ENCODE results near the gene TMEM243. TPM values are rescaled to one million over a fixed set of nuclear protein-coding genes. Genes with fewer than 3 reads are reported as not detected.

Gene TMEM243
- total RNA-seq, 4 donors from 2014 or later: 2.2 to 59.4 (median 19.1) TPM; not detected in 1

GRCh38 chr7:87178320-87178719, 41.2 kb downstream of the TMEM243 start:
- in situ Hi-C loops (cut with MboI; ENCODE audit: low pct_ligation_motif_present in 1 of 4, low pct_unique_long_range_greater_than_20kb in 1 of 4, low sequenced_read_pairs in 3 of 4) (no loop called here), intact Hi-C loops (cut with DNase I; ENCODE audit: low total_unique reads) (no loop called here)
- Histone ChIP-seq H3K27me3 (no peaks in the 10 kb centered on the region), H3K27ac (no peak overlapping the region), H3K4me1 (no peaks in the 10 kb centered on the region), H3K4me3 (no peak overlapping the region), H3K36me3 (peaks cover 0 to 59% (median 28%) of the 10 kb centered on the region in 4 donors), H3K9me3 (no peaks in the 10 kb centered on the region)
- WGBS, 2 donors (ENCODE audit: low coverage in 1 of 2): 90% methylated on average over 4 of the region's 4 CpGs
- no peak for DNase-seq
- TF ChIP-seq CTCF (IDR thresholded peaks at IDR 0.05) (no peak), POLR2AphosphoS5 (IDR thresholded peaks at IDR 0.05) (no peak)

- TF ChIP-seq POLR2A (IDR thresholded peaks at IDR 0.05) (no peak), POLR2AphosphoS5 (IDR thresholded peaks at IDR 0.05) (no peak), CTCF (IDR thresholded peaks at IDR 0.05) (no peak), EP300 (IDR thresholded peaks at IDR 0.05; ENCODE audit: low read depth) (no peak)
- intact Hi-C loops (cut with DNase I; ENCODE audit: low total_unique reads): no loop called here
- Histone ChIP-seq H3K9me3 (no peaks in the 10 kb centered on the region), H3K4me1 (no peaks in the 10 kb centered on the region), H3K4me3 (no peak overlapping the region), H3K27ac (no peak overlapping the region), H3K36me3 (peaks cover 0 to 79% (median 35%) of the 10 kb centered on the region in 4 donors), H3K27me3 (no peaks in the 10 kb centered on the region)
- in situ Hi-C loops (cut with MboI; ENCODE audit: low pct_ligation_motif_present in 1 of 4, low pct_unique_long_range_greater_than_20kb in 1 of 4, low sequenced_read_pairs in 3 of 4): no loop called here
- 86 to 89% methylated on average over 1 of the region's 1 CpG for WGBS, 2 donors (ENCODE audit: low coverage in 1 of 2)
- DNase-seq: no peak
Measured at GRCh38 chr7:87173471-87173870, 46.1 kb downstream of the TMEM243 start.

- DNase-seq: no peak
- intact Hi-C loops (cut with DNase I; ENCODE audit: low total_unique reads) (no loop called here), in situ Hi-C loops (cut with MboI; ENCODE audit: low pct_ligation_motif_present in 1 of 4, low pct_unique_long_range_greater_than_20kb in 1 of 4, low sequenced_read_pairs in 3 of 4) (no loop called here)
- no peak overlapping the region for H3K27ac ChIP-seq
- peaks cover 0 to 92% (median 43%) of the 10 kb centered on the region in 4 donors for H3K36me3 ChIP-seq
- TF ChIP-seq POLR2AphosphoS5 (IDR thresholded peaks at IDR 0.05) (no peak), EP300 (IDR thresholded peaks at IDR 0.05; ENCODE audit: low read depth) (no peak), CTCF (IDR thresholded peaks at IDR 0.05) (no peak), POLR2A (IDR thresholded peaks at IDR 0.05) (no peak)
- H3K4me1 ChIP-seq: no peaks in the 10 kb centered on the region
- no peak overlapping the region for H3K4me3 ChIP-seq
- H3K27me3 ChIP-seq: no peaks in the 10 kb centered on the region
- H3K9me3 ChIP-seq: no peaks in the 10 kb centered on the region
Measured at GRCh38 chr7:87171282-87171934, 48.1 kb downstream of the TMEM243 start.

- peaks cover 0 to 95% (median 46%) of the 10 kb centered on the region in 4 donors for H3K36me3 ChIP-seq
- in situ Hi-C loops (cut with MboI; ENCODE audit: low pct_ligation_motif_present in 1 of 4, low pct_unique_long_range_greater_than_20kb in 1 of 4, low sequenced_read_pairs in 3 of 4) (no loop called here), intact Hi-C loops (cut with DNase I; ENCODE audit: low total_unique reads) (no loop called here)
- WGBS, 2 donors (ENCODE audit: low coverage in 1 of 2): 87 to 92% methylated on average over 3 of the region's 3 CpGs
- no peaks in the 10 kb centered on the region for H3K4me1 ChIP-seq
- H3K9me3 ChIP-seq: no peaks in the 10 kb centered on the region
- no peak overlapping the region for H3K27ac ChIP-seq
- no peaks in the 10 kb centered on the region for H3K27me3 ChIP-seq
- no peak for DNase-seq
- no peak for TF ChIP-seq POLR2AphosphoS5 (IDR thresholded peaks at IDR 0.05)
- no peak for TF ChIP-seq CTCF (IDR thresholded peaks at IDR 0.05)
- TF ChIP-seq EP300 (IDR thresholded peaks at IDR 0.05; ENCODE audit: low read depth): no peak
- TF ChIP-seq POLR2A (IDR thresholded peaks at IDR 0.05): no peak
- H3K4me3 ChIP-seq: no peak overlapping the region
Measured at GRCh38 chr7:87170828-87171227, 48.7 kb downstream of the TMEM243 start.

Data from transverse colon (tissue), 4 donors.